22Rv1 (cell line): ENCODE data around the gene CEP120.
A peak's percentile ranks its signal among the peaks of the same experiment; 100 is the strongest.
"Not testable (repeated sequence)": the region's sequence is repeated elsewhere in the genome, so short reads cannot be mapped to it uniquely, and the experiment has no call there.

Source experiments
- H3K27ac ChIP-seq: fragments of 450-650 bp; 2 replicates; pipeline ENCODE4 v1.5.1; 2017
- CTCF ChIP-seq: fragments of 450-650 bp; IDR thresholded peaks from 2 replicates; pipeline ENCODE4 v1.5.1; 2017; ENCODE audit warnings: mild to moderate bottlenecking
- ZFX ChIP-seq: fragments of 450-650 bp; IDR thresholded peaks from 2 replicates; pipeline ENCODE4 v1.6.1; 2017; ENCODE audit warnings: antibody characterized with exemption, borderline replicate concordance

The CEP120 gene

GRCh38 chr5:123438902-123439301, 15.7 kb upstream of the CEP120 start:
- TF ChIP-seq CTCF: no peak
- no peak for TF ChIP-seq ZFX
- peak overlapping the region; percentile 85 for H3K27ac ChIP-seq

GRCh38 chr5:123438244-123438643, 15.0 kb upstream of the CEP120 start:
- TF ChIP-seq ZFX: no peak
- TF ChIP-seq CTCF: no peak
- H3K27ac ChIP-seq: peak overlapping the region; percentile 85

- TF ChIP-seq CTCF: no peak
- TF ChIP-seq ZFX: no peak
- H3K27ac ChIP-seq: no peak overlapping the region
Measured at GRCh38 chr5:123436201-123436600, 13.0 kb upstream of the CEP120 start.

GRCh38 chr5:123434796-123435195, 11.6 kb upstream of the CEP120 start:
- no peak for TF ChIP-seq ZFX
- TF ChIP-seq CTCF: no peak

GRCh38 chr5:123433596-123433995, 10.4 kb upstream of the CEP120 start:
- no peak overlapping the region for H3K27ac ChIP-seq
- TF ChIP-seq ZFX (no peak), CTCF (no peak)

More at GRCh38 chr5:123434796-123435195, 11.6 kb upstream of the CEP120 start:
- no peak overlapping the region for H3K27ac ChIP-seq

- not testable (repeated sequence) for H3K27ac ChIP-seq
Measured at GRCh38 chr5:123430441-123430840, 7.2 kb upstream of the CEP120 start.

GRCh38 chr5:123429993-123430392, 6.8 kb upstream of the CEP120 start:
- no peak for TF ChIP-seq ZFX
- no peak for TF ChIP-seq CTCF
- no peak overlapping the region for H3K27ac ChIP-seq

- H3K27ac ChIP-seq: no peak overlapping the region
- TF ChIP-seq ZFX: no peak
- TF ChIP-seq CTCF: no peak
Measured at GRCh38 chr5:123429221-123429954, 6.2 kb upstream of the CEP120 start.
